Measurements from ENCODE around the gene IL27RA.

- no peak for TF ChIP-seq TAF1 (IDR thresholded peaks at IDR 0.05; ENCODE audit: borderline replicate concordance, insufficient read depth, low read length)
- no peak for TF ChIP-seq POLR2AphosphoS5 (IDR thresholded peaks at IDR 0.05; ENCODE audit: low read depth, low read length)
- no peak for TF ChIP-seq SIN3A (IDR thresholded peaks at IDR 0.05; ENCODE audit: borderline replicate concordance, insufficient read depth, low read length)
- TF ChIP-seq, protein P1, sequence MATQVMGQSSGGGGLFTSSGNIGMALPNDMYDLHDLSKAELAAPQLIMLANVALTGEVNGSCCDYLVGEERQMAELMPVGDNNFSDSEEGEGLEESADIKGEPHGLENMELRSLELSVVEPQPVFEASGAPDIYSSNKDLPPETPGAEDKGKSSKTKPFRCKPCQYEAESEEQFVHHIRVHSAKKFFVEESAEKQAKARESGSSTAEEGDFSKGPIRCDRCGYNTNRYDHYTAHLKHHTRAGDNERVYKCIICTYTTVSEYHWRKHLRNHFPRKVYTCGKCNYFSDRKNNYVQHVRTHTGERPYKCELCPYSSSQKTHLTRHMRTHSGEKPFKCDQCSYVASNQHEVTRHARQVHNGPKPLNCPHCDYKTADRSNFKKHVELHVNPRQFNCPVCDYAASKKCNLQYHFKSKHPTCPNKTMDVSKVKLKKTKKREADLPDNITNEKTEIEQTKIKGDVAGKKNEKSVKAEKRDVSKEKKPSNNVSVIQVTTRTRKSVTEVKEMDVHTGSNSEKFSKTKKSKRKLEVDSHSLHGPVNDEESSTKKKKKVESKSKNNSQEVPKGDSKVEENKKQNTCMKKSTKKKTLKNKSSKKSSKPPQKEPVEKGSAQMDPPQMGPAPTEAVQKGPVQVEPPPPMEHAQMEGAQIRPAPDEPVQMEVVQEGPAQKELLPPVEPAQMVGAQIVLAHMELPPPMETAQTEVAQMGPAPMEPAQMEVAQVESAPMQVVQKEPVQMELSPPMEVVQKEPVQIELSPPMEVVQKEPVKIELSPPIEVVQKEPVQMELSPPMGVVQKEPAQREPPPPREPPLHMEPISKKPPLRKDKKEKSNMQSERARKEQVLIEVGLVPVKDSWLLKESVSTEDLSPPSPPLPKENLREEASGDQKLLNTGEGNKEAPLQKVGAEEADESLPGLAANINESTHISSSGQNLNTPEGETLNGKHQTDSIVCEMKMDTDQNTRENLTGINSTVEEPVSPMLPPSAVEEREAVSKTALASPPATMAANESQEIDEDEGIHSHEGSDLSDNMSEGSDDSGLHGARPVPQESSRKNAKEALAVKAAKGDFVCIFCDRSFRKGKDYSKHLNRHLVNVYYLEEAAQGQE (IDR thresholded peaks at IDR 0.05; ENCODE audit: insufficient read depth in 1 of 2, low read depth in 2 of 2, low read length in 2 of 2) = no peak
- no peak for TF ChIP-seq FOXP2 (optimal IDR thresholded peaks at IDR 0.05; ENCODE audit: borderline replicate concordance, extremely low read depth, extremely low read length, insufficient read depth)
Measured at GRCh38 chr19:14054099-14054498, 22.5 kb downstream of the IL27RA start.

Measured in PFSK-1 (cell line).